HepG2 (cell line): Measurements from ENCODE around the gene TUT1.

Source experiments
- ATF7 ChIP-seq, 2 experiments: fragments of 450-650 bp in 1 of 2; sonication (generic) in 1 of 2; formaldehyde crosslinking in 1 of 2; IDR thresholded peaks; 2 replicates each; pipeline versions ENCODE4 v1.4.0 to v1.6.1; 2016 to 2020; ENCODE audit warnings: antibody characterized with exemption in 1 of 2, mild to moderate bottlenecking in 1 of 2, missing genetic modification reagents in 1 of 2
- CENPX ChIP-seq: sonication (generic); formaldehyde crosslinking; IDR thresholded peaks from 2 replicates; pipeline ENCODE4 v1.9.0; 2021; ENCODE audit warnings: mild to moderate bottlenecking, missing genetic modification reagents, moderate library complexity
- CTCF ChIP-seq: sonication (generic); formaldehyde crosslinking; IDR thresholded peaks from 2 replicates; pipeline ENCODE4 v1.5.0; 2020; ENCODE audit warnings: mild to moderate bottlenecking, missing genetic modification reagents, moderate library complexity
- KDM1A ChIP-seq: IDR thresholded peaks from 2 replicates; pipeline ENCODE4 v1.6.1; 2016; ENCODE audit warnings: missing compliant biosample characterization
- MED8 ChIP-seq: sonication (generic); formaldehyde crosslinking; IDR thresholded peaks from 2 replicates; pipeline ENCODE4 v1.8.1; 2023; ENCODE audit warnings: mild to moderate bottlenecking, missing genetic modification reagents; ENCODE audit not compliant: insufficient replicate concordance
- TRIM22 ChIP-seq: fragments of 450-650 bp; IDR thresholded peaks from 2 replicates; pipeline ENCODE4 v1.6.1; 2017
- ZBTB7A ChIP-seq: sonication (generic); formaldehyde crosslinking; IDR thresholded peaks from 2 replicates; pipeline ENCODE4 v1.8.0; 2022; ENCODE audit warnings: mild to moderate bottlenecking, missing genetic modification reagents
- ZNF232 ChIP-seq: sonication (generic); formaldehyde crosslinking; IDR thresholded peaks from 2 replicates; pipeline ENCODE4 v1.4.0; 2020; ENCODE audit warnings: missing genetic modification reagents, borderline replicate concordance
- ZNF274 ChIP-seq: sonication (generic); formaldehyde crosslinking; IDR thresholded peaks from 2 replicates; pipeline ENCODE4 v1.5.1; 2020; ENCODE audit warnings: mild to moderate bottlenecking, missing genetic modification reagents
- TF ChIP-seq, protein P1 (sequence below): sonication (generic); formaldehyde crosslinking; IDR thresholded peaks from 2 replicates; pipeline ENCODE4 v1.4.0; 2020; ENCODE audit warnings: mild to moderate bottlenecking, missing genetic modification reagents

DNA sequence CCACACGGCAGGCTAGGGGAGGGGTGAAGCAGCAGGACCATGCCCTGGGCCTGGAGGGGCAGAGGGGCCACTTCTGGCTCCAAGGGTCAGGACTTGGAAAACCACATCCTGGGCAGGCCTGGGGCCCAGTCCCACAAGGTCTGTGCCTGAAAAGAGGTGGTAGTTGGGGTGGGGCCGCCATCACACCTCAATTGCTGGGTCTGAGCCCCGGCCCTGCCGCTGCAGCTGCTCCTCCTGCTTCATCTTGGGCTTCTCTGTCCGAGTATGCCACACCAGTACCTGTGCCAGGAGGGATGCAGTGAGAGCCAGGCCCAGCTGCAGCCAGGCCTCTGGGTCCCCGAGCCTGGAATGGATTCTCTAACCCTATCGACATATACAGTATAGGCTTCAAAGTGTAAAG lies 24.2 kb upstream of the TUT1 start:
- TF ChIP-seq, protein P1, sequence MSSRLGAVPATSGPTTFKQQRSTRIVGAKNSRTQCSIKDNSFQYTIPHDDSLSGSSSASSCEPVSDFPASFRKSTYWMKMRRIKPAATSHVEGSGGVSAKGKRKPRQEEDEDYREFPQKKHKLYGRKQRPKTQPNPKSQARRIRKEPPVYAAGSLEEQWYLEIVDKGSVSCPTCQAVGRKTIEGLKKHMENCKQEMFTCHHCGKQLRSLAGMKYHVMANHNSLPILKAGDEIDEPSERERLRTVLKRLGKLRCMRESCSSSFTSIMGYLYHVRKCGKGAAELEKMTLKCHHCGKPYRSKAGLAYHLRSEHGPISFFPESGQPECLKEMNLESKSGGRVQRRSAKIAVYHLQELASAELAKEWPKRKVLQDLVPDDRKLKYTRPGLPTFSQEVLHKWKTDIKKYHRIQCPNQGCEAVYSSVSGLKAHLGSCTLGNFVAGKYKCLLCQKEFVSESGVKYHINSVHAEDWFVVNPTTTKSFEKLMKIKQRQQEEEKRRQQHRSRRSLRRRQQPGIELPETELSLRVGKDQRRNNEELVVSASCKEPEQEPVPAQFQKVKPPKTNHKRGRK (CRISPR knock-in tag) = no peak
- TF ChIP-seq MED8 (CRISPR knock-in tag) (no peak), ZBTB7A (no peak), ATF7 (IDR thresholded peaks at IDR 0.05) (no peak), ATF7 (CRISPR knock-in tag; IDR thresholded peaks at IDR 0.05) (no peak), TRIM22 (no peak), CTCF (CRISPR knock-in tag) (no peak), KDM1A (CRISPR knock-in tag) (no peak), CENPX (CRISPR knock-in tag) (no peak), ZNF274 (CRISPR knock-in tag) (no peak), ZNF232 (CRISPR knock-in tag) (no peak)
